NCI-H2227 treated with DMSO at 0.1 percent for 48 hours (cell line): Measurements from ENCODE around the gene SSTR4.

Source experiments
- DNase-seq: peaks from one replicate; lab custom pipeline; 2025; lab: John Stamatoyannopoulos, UW

SSTR4 gene

DNA sequence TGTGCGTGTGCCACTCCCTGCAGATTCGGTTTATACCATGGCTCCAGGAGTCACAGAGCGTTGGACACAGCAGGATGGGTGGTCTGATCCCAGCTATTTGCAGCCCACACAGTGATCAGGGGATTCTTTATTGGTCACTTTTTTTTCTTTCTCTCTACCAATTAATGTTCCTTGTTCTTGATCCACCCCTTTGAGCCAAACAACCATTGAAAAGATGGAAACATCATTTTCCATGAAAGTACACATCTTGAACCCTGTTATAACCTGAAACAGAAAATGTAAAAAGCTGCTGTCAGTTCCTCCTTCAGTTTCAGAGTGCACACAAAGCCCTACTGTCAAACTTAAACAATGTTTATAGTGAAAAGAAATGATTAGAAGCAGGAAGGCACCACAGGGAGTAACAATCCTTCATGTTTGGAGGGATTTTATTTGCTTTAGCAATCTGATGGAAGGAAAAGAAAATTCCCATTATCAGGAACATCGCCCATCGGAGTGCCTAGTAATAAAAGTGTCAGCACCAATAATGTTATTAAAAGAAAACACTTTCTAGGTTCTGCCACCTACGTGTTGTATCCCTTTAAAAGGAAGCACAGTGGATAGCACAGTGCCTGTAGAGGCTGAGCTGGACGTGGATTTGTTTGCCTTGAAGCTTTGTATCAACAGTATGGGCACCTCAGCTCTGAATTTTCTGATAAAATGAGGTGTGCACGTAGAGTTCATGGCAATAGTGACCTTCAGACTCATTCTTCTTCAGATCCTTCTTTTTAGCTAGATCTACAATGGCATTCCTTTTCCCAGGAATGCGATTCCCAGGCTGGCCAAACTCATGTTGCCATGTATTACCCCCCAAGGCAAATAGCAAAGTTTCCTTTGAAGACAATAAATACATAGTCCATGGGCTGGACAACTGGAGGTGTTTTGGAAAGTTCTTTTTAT is 30.4 kb downstream of the SSTR4 start:
- DNase-seq, result no peak

DNA sequence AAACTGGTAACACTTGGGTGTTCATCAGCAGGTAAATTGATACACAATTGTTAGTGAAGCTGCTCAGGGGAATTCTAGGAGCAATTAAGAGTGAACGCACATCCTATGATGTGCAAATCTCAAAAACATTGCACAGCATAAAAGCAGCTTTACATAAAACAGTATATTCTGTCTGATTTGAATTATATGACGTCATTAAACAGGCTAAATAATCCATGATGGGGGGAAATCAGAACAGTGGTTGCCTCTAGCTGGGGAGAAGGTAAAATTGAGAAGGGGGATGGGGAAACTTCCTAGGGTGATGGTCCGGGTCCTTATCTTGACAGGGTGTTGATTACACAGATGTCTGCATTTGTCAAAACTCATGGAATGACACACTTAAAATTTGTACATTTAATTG is 31.7 kb downstream of the SSTR4 start:
- DNase-seq, result no peak

DNA sequence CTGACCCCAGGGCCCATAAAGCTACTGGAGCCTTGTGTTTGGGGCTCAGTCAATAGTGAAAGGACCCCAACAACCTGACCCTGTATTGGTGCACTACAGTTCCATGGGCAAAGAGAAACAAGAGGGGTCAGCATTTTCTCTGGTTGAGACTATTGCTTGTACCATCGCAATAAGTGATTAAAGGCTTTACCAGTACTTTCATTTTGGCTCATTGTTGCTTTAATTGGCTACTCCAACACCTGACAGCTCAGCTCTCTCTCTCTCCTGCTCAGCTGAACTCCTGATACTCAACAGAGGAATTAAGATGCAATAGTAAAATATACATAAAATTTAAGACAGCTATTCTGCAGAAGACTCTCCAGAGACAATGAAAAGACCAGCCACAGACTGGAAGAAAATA is 33.2 kb downstream of the SSTR4 start:
- no peak for DNase-seq

DNA sequence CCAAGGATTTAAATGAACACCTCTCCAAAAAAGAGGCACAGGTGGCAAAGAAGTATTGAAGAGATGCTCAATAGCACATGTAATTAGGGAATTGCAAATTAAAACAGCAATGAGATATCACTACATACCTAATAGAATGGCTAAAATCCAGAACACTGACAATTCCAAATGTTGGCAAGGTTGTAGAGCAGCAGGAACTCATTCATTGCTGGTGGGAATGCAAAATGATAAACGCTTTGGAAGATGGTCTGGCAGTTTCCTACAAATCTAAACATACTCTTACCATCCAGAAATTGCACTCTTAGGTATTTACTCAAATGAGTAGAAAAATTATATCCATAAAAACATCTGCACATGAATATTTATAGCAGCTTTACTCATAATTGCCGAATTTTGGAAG is 34.0 kb downstream of the SSTR4 start:
- DNase-seq, result no peak

DNA sequence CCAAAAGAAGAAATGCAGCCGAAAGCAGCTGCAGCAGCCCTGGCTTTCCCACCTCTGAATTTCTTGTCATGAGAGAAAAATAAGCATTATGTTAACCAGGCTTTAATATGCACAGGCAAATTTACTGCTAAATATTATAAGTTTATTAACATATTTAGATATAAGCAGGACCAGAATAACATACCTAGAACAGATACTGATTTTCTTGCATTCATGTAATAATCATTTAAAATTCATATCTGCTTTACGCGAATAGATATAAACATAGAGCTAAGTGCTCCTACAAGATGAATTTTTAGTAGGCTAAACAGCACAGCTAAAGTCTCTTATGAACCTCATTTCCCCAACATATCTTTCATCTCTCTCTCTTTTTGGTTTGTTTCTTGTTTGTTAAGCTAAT is 36.3 kb downstream of the SSTR4 start:
- DNase-seq, result no peak

DNA sequence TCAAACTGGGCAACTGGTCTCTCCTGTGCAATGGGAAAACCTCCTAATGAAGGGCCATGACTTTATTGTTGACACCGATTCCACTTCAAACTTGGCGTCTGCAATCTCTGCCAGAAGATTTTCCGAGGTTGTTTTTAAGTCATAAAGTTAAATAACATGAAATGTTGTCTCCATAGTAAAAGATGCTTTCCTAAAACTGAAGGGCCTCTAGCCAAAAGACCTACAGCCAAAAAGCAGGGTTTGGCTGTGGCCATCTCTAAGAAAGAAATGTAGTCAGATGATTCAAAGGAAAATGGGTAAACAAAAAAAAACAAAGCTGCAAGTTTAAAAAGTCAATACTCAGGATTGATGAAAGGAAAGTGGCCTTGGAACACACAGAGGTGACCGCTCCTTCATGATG is 36.9 kb downstream of the SSTR4 start:
- no peak for DNase-seq

DNA sequence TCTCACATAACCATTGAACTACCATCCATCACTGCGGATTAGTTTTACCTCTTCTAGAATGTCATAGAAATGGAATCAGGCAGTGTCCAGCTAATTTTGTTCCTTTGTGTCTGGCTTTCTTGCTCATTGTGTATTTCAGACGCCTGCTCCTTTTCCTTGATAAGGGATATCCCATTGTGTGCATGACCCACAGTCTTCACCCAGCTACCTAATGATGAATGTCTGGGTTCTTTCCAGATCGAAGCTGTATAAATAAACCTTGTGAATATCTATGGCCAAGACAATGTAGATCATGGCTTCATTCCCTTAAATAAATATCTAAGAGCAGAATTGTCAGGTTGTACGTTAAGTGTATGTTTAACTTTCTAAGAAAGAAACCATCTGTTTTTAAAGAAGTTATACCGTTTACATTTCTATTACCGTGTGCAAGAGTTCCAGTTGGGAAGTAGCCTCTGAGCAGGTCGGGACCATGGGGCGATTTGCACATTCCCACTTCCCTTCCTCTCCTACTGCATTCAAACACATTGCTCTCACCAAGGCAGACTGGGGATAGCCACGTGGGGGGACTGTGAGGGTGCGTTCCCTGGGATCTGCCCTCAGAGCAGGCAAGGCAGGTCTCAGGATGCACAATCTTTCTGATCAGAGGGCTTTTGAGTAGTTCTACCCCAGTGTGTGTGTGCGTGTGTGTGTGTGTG is 37.9 kb downstream of the SSTR4 start:
- DNase-seq, result no peak

DNA sequence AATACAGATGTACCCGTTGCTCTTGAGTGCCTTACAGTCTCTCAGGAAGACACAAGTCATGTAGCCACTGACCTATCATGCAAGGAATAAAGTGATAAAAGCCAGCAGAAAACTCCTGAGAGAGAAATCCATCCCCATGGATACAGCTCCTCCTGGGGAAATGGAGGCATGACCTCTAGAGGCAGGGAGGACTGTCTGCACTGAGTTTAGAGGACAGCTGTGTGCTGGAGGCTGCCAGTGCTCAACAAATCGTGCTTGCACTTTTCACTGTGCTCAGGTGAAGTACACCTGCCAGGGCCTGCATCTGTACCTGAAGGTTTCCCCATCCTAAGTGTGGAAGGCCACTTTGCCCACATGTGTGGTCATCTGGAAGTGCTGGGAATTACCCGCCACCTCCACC is 38.9 kb downstream of the SSTR4 start:
- DNase-seq, result no peak

DNA sequence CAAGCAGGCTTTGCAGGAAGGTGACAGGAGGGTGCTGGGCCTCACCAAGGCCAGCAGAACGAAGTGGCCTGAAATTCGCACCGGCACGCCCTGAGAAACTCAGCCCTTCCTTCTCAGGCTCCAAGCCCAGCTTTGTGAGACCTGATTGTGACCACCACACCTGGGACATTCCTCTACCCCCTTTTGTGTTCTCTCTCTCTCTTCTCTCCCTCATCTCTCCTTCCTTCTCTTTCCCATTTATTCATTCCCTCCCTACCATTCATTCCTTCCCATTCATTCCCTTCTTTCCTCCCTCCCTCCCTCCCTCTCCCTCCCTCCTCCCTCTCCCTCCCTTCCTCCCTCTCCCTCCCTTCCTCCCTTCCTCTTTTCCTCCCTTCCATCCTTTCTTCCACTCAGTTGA is 42.2 kb downstream of the SSTR4 start:
- no peak for DNase-seq

DNA sequence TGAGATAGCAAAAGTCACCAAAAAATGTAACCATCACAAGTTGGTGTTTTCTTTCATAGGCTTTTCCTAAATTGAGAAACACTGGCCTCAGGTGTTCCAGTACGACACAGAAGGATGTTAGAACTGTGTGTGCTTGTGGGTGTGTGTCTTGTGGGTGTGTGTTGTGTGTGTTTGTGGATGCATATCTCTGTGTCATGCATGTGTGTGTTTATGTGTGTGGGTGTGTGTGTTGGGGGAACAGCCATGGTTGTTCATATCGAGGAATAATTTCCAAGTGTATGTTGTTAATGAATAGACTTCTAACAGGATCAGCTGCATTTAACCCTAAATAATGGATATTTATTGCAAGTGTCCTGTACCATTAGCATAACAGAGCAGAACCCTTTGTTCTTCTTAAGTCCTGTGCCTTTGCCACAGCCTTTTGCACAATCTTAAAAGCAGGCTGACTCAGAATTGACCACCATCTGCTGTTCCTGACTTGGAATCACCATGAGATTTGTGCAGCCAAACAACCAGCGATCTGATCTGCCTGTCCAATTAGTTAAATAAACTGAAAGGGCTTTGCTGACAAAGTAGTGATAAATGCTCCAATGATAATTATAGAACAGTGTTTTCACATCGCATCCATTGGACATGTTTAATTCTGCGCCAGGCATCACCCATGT is 43.4 kb downstream of the SSTR4 start:
- DNase-seq, result no peak

DNA sequence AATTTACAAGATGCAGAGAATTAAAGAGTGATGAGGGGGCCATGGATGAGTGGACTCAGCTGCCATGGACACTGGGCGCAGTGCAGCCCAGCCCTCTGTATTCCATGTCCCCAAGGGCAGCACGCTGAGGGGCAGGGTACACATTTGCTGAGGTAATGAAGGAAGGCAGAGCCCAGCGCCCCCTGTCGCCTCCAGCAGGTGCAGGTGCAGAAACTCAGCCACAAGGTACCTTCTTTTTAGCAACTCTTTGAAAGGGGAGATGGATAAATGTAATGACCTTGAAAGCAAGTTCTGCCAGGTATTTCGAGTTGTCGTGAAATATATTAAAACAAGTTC is 43.9 kb downstream of the SSTR4 start:
- DNase-seq, result no peak

DNA sequence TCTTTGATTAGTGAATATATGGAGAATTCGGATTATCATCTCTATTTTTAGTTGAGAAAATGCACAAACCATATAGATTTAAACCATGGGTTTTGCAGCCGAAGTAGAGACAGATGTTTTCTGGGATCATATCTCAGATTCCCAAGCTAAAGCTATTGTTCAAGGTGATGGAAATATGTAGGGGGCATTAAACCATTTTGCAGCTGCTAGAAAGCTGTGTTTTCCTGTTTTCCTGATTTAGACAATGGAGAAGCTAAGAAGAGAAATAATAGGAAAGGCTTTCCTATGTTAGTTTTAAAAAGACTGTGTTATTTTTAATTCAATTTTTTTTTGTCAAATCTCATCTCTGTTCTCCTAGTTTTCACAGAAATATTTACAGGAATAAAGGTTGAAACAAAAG is 44.8 kb downstream of the SSTR4 start:
- DNase-seq, result no peak

DNA sequence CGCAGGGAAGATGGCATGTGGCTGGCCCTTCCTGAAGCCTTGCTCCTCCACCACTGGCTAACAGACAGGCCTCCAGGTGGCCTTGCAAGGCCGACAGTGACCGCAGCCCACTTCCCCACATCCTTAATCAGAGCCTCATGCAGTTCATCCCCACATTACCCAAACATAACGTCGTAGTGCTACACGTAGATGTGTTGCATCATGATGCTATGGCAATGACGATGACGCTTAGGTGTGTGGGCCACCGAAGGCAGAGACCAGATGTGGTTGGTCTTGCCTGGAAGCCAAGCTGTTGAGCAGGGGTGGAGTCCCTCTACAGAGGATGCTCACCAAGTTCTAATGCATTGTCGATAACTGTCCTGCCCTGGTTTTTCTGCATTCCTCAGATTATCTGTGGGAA is 45.4 kb downstream of the SSTR4 start:
- no peak for DNase-seq

DNA sequence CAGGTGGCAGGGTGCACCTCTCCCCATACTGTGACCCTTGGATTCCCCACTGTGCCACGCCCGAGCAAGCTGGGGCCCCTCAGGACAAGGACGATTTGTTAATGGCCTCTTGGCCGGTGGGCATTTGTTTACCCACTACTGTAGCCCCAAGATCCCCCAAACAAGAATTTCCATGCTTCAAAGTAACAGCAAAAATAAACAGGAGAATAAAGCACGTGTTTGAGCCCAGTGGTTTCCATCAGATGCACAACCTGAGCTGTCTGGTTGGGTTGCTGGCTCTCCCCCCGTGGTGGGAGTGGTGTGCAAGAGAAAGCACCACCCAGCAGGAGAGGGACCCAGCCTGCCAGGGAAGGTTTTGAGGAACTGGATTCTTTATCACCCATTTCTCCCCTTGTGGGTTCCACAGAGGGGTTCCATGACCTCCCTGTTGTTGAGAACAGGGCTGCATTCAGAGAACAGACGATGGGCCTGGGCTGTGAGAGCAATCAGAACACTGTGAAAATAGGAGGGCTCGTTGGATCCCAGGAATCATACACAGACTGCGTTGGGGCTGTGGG is 46.2 kb downstream of the SSTR4 start:
- DNase-seq, result no peak

DNA sequence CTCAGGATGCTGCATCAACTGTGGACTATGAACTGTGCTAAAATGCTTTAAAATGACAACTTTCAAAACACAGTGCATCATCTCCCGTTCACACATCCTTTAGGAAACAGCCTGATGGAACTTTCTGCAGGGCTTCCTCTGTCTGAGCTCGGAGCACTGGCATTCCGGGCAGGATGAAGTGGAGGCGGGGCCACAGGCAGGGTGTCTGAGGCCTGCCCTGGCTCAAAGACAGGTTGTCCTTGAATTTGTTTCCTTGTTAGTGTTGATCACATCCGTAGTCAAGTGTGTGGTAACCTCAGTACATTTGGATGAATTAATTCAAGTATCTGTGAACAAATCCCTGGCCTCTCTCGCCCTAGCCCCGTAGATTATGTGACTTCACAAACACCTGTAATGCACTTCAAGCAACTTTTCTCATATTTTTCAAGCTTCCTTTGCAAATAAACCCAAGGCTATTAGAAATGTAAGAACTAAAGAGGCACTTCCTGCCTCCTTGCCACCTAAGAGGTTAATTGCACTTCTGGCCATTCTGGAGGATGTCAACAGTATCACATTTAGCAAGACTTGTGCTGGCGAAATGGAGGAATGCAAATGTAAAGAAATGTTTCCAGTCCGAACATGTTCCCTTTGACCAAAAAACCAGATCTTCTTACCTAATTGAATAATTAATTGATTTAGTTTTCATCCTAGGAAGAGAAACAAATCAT is 47.9 kb downstream of the SSTR4 start:
- DNase-seq, result no peak

DNA sequence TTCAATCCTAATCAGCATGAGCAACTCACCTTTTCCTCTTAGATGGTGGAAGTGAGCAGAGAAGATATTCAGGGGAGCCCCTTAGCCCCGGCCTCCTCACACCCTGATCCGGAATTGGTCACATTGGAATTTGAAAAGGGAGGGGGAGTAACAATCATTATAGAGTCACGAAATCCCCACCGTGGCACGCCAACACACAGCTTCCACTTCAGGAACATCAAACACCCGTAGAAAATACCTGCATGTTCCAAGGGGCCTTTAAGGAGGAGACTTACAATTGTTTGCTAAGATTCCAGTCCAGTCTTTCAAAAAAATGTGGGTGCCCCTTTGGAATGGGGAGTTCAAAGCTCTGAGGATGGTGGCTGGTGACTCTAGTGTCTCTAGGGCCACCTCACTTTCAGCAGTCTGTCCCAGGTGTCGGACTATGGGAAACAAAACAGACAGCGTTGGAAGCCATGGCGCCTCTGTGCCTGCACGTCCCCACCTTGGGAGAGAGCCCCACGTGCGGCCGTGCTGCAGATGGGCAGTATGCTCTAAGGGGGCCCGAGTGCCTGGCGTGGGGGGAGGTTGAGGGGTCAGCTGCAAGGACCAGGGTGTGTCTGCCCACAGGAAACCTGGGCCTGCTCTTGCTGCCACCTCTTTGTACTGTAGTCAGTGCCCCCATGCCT is 48.6 kb downstream of the SSTR4 start:
- DNase-seq, result no peak

DNA sequence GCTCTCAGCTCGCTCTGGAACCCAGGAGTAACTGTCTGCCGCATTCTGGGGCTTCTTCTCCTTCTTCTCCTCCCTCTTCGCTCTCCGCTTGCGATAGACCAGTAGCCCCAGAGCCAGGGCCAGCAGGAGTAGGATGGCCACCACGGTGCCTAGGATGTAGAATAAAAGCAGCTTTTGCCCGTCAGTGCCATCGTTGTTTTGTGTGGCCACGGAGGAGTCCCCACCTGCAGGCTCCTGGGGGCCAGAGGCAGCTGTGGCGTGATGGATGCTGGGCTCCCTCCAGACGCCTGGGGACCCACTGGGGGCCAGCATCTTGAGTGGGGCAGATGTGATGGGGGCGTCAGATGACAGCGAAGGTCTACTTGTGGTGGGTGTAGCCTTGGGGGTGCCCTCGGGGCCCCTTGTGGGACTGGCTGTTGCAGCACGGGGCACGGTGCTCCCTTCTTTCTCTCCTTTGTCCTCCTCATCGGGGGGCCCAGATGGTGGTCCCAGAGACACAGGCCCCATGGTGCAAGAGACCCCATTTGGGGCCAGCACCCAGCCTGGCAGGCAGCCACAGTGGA is 49.3 kb downstream of the SSTR4 start:
- DNase-seq, result no peak

DNA sequence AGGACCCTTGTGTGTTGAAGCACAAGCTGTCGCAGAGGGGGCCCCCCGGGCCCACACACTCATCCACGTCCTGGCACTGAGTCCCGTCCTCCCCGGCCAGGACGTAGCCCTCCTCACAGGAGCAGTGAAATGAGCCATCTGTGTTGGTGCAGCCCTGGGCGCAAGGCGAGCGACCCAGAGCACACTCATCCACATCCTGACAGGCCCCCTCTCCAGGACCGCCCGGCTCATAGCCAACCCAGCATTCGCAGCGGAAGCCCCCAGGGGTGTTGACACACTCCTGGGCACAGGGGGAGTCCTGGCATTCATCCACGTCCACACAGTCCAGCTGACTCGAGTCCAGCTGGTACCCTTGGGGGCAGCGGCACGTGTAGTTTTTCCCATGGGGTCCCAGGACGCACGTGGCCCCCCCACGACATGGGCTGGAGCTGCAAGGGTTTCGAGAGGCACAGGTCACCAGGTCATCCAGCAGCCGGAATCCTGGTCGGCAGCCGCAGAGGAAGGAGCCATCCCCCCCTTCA is 49.8 kb downstream of the SSTR4 start:
- DNase-seq, result no peak

DNA sequence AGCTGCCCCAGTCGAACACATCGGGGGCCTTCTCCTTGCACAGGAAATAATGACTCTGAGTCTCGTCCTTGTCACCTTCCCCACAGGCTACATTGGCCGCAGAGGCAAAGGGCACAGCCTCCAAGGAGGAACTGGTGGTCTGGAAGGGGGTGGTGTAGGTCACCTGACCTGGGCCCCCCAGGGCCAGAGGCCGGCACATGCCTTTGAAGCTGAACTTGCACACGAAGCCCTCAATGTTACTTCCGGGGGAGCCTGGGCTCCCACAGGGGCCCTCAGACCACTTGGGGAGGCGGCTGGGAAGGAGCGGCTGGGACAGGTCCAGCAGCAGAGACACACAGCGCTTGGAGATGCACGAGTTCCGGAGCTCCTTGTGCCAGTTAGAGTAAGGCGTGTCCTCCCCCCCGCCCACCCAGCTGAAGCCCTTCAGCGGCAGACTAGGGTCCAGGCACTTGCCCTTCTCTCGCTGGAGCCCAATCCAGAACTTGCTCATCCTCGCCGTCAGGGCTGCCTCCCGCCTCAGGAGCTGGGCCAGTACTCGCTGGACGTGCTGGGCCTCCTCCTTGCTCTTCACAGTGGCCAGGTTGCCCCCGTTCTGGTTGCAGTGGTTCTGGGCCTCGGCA is 50.4 kb downstream of the SSTR4 start:
- DNase-seq, result no peak

DNA sequence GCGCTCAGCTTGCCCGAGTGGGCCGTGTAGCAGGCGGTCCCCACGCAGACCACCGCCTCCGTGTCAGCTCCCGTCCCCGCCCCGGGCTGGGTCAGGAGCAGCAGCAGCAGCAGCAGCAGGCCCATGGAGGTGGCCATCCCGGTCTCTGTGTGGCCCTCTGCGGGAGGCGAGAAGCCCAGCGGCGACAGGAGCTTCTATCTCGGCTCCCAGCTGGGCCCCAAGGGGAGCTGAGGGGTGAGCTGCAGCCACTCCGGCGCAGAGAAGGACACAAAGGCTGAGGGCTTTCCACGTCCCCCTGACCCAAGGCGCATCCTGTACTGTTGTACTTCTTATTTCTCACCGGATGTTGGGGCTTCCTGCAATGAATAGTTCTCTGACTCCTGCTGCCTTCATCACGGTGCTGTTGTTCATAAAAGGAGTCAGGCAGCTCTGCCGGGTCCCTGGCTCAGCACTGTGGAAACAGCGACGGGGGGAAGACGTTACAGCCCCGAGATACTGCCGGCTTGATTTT is 51.0 kb downstream of the SSTR4 start, which contains the start of gene CD93:
CD93 (minus strand) TSS at position 269 of the 511 bp plus-strand sequence; CDS start at position 137, 132 bp downstream.
- DNase-seq, result no peak
